Lung (tissue), 12 donors: ENCODE results near the gene XDH. TPM values are rescaled to one million over a fixed set of nuclear protein-coding genes. Genes with fewer than 3 reads are reported as not detected.

Experiments
- ATAC-seq: fragments of 200-7000 bp; cut with Tn5 transposase; one replicate; pipeline ENCODE4 v1.9.1; 2020; ENCODE audit warnings: moderate number of reproducible peaks; ENCODE audit not compliant: insufficient read depth, low FRiP score
- DNase-seq, 3 donors: peaks; one replicate each; pipeline ENCODE4 v3.0.0-alpha.2; 2013 to 2017
- H3K27ac ChIP-seq, 2 donors: one replicate each; pipeline ENCODE4 v1.5.1; 2013; ENCODE audit warnings: mild to moderate bottlenecking in 2 of 2, moderate library complexity in 2 of 2, control low read depth in 1 of 2, inconsistent platforms in 1 of 2, low read depth in 1 of 2, low read length in 1 of 2
- H3K27me3 ChIP-seq, 3 donors: one replicate each; pipeline ENCODE4 v1.5.1; 2013; ENCODE audit warnings: low read length in 2 of 3; ENCODE audit not compliant: control insufficient read depth in 3 of 3, insufficient read depth in 3 of 3
- H3K36me3 ChIP-seq, 4 donors: one replicate each; pipeline ENCODE4 v1.5.1; 2013; ENCODE audit warnings: low read length in 4 of 4, mild to moderate bottlenecking in 1 of 4, moderate library complexity in 1 of 4; ENCODE audit not compliant: control insufficient read depth in 4 of 4, insufficient read depth in 4 of 4
- H3K4me1 ChIP-seq, 5 donors: one replicate each; pipeline ENCODE4 v1.5.1; 2013; ENCODE audit warnings: low read length in 5 of 5, mild to moderate bottlenecking in 2 of 5, moderate library complexity in 1 of 5; ENCODE audit not compliant: control insufficient read depth in 5 of 5, insufficient read depth in 5 of 5
- H3K4me3 ChIP-seq: one replicate; pipeline ENCODE4 v1.5.1; 2013; ENCODE audit warnings: mild to moderate bottlenecking, control low read depth, moderate library complexity
- H3K9ac ChIP-seq, 2 donors: one replicate each; pipeline ENCODE4 v1.5.1; 2013; ENCODE audit warnings: low read length in 2 of 2, control low read depth in 1 of 2; ENCODE audit not compliant: insufficient read depth in 1 of 2
- H3K9me3 ChIP-seq, 4 donors: one replicate each; pipeline ENCODE4 v1.5.1; 2013; ENCODE audit warnings: low read length in 3 of 4, mild to moderate bottlenecking in 1 of 4, moderate library complexity in 1 of 4; ENCODE audit not compliant: control insufficient read depth in 4 of 4, insufficient read depth in 3 of 4
- CTCF ChIP-seq: IDR thresholded peaks from 2 replicates; pipeline ENCODE4 v1.5.1; 2012; ENCODE audit warnings: mild to moderate bottlenecking; ENCODE audit errors: control extremely low read depth, extremely low read depth
- whole genome bisulfite sequencing, 2 donors: extraction: QIAGEN DNeasy Blood & Tissue Kit; methylation state at CpG; one replicate each; pipeline ENCODE4 v1.1.7; 2013; 5-methylcytosine and 5-hydroxymethylcytosine counted together
- polyA plus RNA-seq, 2 donors: library from polyadenylated mRNA; stranded (reverse); fragments of 200-250 nt; gene quantifications; one replicate each; pipeline ENCODE4 v1.2.1, GENCODE V29; 2013
- total RNA-seq, 2 donors: library from RNA; depleted of rRNA in 1 of 2; stranded (reverse); fragments of >200 nt in 1 of 2; gene quantifications; one replicate each; pipeline ENCODE4 v1.2.1, GENCODE V29; 2014 to 2021
- donor health status: control.
- donor health status: control.
- donor health status: Bipolar disorder and iron deficiency.
- donor health status: healthy.
- donor health status: DM: yes; HTN: yes; CAD: no.

Gene XDH
- total and polyA plus RNA-seq, 4 donors: 0.12 to 1.5 (median 0.60) TPM

- Histone ChIP-seq H3K9ac (no peak overlapping the region), H3K36me3 (no peaks in the 10 kb centered on the region), H3K9me3 (no peaks in the 10 kb centered on the region), H3K27ac (no peak overlapping the region), H3K4me1 (peaks cover 0 to 2% (median 0%) of the 10 kb centered on the region in 5 donors), H3K4me3 (no peak overlapping the region), H3K27me3 (no peaks in the 10 kb centered on the region)
- no peak for TF ChIP-seq CTCF
- no peak for DNase-seq
- WGBS, 2 donors: 74 to 91% methylated on average over 2 of the region's 2 CpGs
- ATAC-seq: no peak
These were observed 2.8 kb downstream of the XDH start for GRCh38 chr2:31411771-31412170.

- Histone ChIP-seq H3K9me3 (no peaks in the 10 kb centered on the region), H3K9ac (no peak overlapping the region), H3K27me3 (no peaks in the 10 kb centered on the region), H3K36me3 (no peaks in the 10 kb centered on the region), H3K4me1 (no peaks in the 10 kb centered on the region), H3K4me3 (no peak overlapping the region), H3K27ac (no peak overlapping the region)
- DNase-seq: no peak
- 88 to 96% methylated on average over 10 of the region's 10 CpGs for WGBS, 2 donors
- TF ChIP-seq CTCF: no peak
- ATAC-seq: no peak
These were observed 7.8 kb downstream of the XDH start for GRCh38 chr2:31406593-31407385.

DNA sequence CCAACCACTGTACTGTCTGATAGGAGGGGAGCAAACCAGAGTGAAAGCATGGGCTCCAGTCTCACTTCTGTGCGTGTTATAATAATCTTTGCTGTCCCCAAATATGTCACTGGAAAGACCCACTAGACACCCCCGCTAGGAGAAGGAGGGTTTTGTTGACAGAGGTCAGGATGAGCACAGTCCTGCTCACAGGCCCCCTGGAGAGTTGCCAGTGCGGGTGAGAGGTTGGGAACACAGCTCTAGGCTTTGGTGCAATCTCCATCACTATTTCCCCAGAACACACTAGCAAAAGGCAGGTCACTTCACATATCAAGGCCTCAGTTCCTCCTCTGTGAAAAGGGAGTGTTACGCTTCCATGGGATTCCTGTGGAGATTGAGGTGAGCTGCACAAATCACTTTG, 9.7 kb downstream of the XDH start:
- Histone ChIP-seq H3K27me3 (no peaks in the 10 kb centered on the region), H3K4me3 (no peak overlapping the region), H3K27ac (no peak overlapping the region), H3K4me1 (no peaks in the 10 kb centered on the region), H3K9ac (no peak overlapping the region), H3K9me3 (no peaks in the 10 kb centered on the region), H3K36me3 (no peaks in the 10 kb centered on the region)
- no peak for DNase-seq
- no peak for ATAC-seq
- 82 to 94% methylated on average over 4 of the region's 4 CpGs for WGBS, 2 donors
- TF ChIP-seq CTCF: no peak

DNA sequence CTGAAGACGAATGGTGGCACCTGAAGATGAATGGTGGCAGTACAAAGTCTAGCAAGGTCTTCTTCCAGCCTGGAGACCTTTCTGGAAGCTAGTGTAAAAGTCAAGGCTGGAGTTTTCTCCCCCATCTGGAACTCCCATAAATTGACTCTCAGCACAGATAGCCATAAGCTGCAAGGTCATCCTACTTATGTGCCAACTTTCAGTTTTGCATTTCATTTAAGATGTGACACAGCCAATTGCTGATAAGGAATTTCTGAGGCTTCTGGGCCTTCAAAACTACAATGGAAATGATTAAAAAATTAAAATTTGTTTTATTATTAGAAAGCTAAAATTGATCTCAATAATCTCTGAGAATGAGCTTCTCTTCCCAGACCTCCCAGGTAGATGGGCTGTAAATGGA, 10.2 kb downstream of the XDH start:
- no peaks in the 10 kb centered on the region for H3K9me3 ChIP-seq
- no peak for DNase-seq
- WGBS, 2 donors: 76 to 81% methylated on average over 1 of the region's 1 CpG

More for the DNA sequence above, 10.2 kb downstream of the XDH start:
- Histone ChIP-seq H3K36me3 (no peaks in the 10 kb centered on the region), H3K4me3 (no peak overlapping the region), H3K9ac (no peak overlapping the region), H3K27ac (no peak overlapping the region), H3K4me1 (no peaks in the 10 kb centered on the region), H3K27me3 (no peaks in the 10 kb centered on the region)
- no peak for TF ChIP-seq CTCF
- ATAC-seq: no peak
